HG02943 (cell line): Measurements from ENCODE around the gene NAA50.

Source experiments
- ATAC-seq: cut with Tn5 transposase; IDR thresholded peaks from one replicate; pipeline ENCODE4 v1.9.1; 2021; ENCODE audit warnings: mild to moderate bottlenecking, low read depth, moderate library complexity; ENCODE audit not compliant: unreplicated experiment

NAA50 gene

DNA sequence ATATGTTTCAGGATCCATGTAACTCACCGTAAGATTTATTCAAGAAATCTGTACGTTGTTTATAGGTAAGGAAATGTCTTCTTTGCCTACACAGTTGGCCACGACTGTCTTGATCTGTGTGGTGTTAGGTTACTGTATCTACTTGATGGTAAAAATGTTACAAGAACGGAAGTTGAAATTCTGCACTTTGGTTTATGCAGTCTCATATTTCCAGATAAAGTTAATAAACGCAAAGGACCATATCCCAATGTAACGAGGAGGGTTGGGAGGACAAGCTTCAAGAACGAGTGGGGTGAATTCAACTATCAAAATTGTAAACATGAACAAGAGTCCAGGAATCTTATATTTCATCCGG lies 50.6 kb downstream of the NAA50 start:
- no peak for ATAC-seq

DNA sequence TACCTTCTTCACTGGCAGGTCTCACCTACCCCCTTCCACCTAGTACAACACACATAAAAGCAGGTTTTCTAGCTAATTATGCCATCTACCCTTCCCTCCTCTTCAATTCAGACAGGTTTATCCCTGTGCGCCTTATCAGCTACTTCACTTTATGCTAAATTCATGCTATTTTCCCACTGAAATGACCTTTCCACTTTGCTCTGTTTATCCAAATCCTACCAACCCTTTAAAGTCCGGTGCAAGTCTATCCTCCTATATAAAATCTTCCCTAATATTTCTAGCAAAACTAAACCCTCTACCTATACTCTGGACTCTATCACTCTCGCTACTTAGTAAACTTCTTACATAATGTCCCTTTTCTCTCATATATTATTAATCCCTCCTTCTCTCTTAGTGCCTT lies 55.6 kb downstream of the NAA50 start:
- no peak for ATAC-seq

DNA sequence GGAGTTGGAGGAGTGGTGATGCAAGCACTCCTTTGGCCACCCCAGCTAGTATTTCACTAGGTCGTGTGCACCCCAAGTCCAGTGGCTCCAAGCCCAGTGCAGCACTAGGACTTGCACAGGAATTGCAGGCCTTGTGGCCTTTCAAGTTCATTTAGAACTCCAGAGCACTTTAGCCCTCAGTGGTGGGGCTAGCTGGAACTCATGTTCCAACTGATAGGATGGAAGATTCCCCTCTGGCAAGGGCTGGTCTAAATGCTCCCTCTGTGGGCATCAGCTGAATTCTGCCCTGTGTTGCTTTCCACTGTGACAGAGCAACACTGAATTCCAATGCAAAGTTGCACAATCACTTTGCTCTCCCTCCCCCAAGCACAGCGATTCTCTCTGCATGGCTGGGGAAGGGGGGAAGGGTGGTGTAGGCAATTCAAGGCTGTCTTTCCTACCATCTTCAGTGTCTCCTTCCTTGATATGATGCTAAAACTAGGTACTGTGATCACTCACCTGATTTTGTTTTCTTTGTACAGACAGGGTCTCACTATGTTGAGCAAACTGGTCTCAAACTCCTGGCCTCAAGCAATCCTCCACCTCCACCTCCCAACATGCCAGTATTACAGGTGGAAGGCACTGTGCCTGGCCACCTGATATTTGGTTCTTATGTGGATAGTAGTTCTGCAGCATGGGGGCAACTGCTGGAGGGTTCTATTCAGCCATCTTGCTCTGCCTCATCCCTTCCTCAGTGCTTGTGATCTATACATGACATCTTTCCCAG lies 59.9 kb downstream of the NAA50 start:
- no peak for ATAC-seq

DNA sequence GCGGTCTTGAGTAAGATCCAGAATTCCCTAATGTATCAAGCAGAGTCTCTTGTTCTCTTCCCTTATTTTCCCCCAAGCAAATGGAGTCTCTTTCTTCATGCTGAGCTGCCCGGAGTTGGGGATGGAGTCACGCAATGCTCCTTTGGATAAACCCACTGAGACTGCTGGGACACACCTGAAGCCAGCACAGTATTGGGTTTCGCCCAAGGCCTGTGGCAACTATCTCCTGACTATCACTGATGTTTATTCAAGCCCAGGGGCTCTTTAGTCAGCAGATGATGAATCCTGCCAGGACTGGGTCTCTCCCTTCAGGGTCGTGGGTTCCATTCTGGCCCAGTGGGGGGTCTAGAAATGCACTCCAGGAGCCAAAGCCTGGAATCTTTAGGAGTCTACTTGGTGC lies 60.9 kb downstream of the NAA50 start:
- ATAC-seq: no peak

DNA sequence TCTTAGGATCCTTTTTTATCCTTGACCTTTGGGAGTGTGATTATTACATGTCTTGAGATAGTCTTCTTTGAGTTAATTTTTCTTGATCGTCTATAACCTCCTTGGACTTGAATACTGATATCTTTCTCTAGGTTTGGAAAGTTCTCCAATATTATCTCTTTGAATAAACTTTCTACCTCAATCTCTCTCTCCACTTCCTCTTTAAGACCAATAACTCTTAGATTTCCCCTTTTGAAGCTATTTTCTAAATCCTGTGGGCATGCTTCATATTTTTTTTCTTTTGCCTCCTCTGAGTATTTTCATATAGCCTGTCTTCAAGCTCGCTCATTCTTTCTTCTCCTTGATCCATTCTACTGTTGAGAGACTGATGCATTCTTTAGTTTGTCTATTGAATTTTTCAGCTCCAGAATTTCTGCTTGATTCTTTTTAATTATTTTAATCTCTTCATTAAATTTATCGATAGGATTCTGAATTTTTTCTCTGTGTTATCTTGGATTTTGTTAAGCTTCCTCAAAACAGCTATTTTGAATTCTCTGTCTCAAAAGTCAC lies 61.7 kb downstream of the NAA50 start:
- no peak for ATAC-seq

- ATAC-seq: no peak
Measured at GRCh38 chr3:113678773-113679172, 67.3 kb downstream of the NAA50 start.

DNA sequence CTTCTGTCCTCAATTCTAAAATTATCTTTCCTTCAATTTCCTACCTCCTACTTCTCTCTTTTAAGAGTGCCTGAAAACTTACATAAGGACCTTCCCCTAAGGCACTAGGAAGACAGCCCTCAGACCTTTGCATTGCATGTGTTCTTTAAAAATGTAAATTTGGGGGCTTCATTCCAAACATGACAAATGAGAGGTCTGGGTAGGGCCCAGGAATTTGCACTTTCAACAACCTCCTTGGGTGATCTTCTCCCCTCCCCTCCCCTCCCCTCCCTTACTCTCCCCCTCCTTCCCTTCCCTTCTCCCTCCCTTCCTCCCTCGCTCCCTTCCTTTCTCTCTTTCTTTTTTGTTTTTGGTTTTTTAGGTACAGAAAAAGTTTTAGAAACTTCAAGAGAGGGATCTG lies 68.3 kb downstream of the NAA50 start:
- no peak for ATAC-seq

- no peak for ATAC-seq
Measured at GRCh38 chr3:113676261-113676660, 69.8 kb downstream of the NAA50 start.

DNA sequence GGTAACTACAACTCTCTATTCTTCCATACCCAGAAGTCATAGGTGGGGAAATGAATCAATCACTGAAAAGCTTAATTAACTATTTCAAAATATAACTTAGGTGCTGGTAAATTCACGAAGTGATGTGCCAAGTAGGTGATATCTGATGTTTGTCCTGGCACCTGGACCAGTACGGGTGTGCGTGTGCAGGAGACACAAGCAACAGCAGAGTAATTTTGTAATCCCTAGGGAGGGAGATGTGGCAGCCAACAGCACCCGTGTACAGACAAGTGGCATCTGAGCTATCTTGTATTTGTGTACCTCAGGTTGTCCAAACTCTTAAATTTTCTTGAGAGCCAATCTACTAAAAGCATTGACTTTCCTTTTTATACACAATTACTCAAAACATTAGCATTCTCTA lies 72.5 kb downstream of the NAA50 start:
- no peak for ATAC-seq

- ATAC-seq: no peak
Measured at GRCh38 chr3:113668015-113668414, 78.0 kb downstream of the NAA50 start.
